IMR-90 (cell line): ENCODE results near the gene P2RX7. TPM values are rescaled to one million over a fixed set of nuclear protein-coding genes. Genes with fewer than 3 reads are reported as not detected.

Experiments
- ATAC-seq: fragments of 200-7000 bp; cut with Tn5 transposase; 2 replicates; pipeline ENCODE4 v1.9.1; 2020; ENCODE audit warnings: low read depth, mild to moderate bottlenecking, moderate library complexity
- BruUV-seq: library from RNA; stranded (reverse); fragments of 400-500 nt; replicated peaks from 2 replicates; lab custom pipeline; 2021; lab: Mats Ljungman, UMichigan
- CTCF ChIA-PET: fragments of 300-600 bp; formaldehyde crosslinking; extraction: SDS; loops from one replicate; lab custom pipeline; 2021; ENCODE audit warnings: antibody characterized with exemption; lab: Yijun Ruan, JAX
- POLR2A ChIA-PET: fragments of 300-600 bp; sonication (Branson Sonifier 250); formaldehyde crosslinking; loops from one replicate; lab custom pipeline; 2022; ENCODE audit warnings: antibody characterized with exemption; ENCODE audit not compliant: unreplicated experiment; lab: Charles Lee
- DNase-seq: peaks from one replicate; pipeline ENCODE4 v3.0.0; 2013
- H2AFZ ChIP-seq: replicated peaks from 2 replicates; pipeline ENCODE3; 2013; ENCODE audit warnings: low read length, mild to moderate bottlenecking; ENCODE audit not compliant: poor library complexity
- H2AK5ac ChIP-seq: 2 replicates; pipeline ENCODE4 v1.6.1; 2013; ENCODE audit warnings: low read depth, low read length, inconsistent platforms
- H2AK9ac ChIP-seq: replicated peaks from 2 replicates; pipeline ENCODE3; 2013; ENCODE audit warnings: mild to moderate bottlenecking, low read depth, low read length, moderate library complexity; ENCODE audit not compliant: poor library complexity
- H2BK120ac ChIP-seq: 2 replicates; pipeline ENCODE4 v1.6.1; 2013; ENCODE audit warnings: low read depth, low read length, inconsistent platforms
- H2BK15ac ChIP-seq: 3 replicates; pipeline ENCODE4 v1.6.1; 2013; ENCODE audit warnings: low read depth, low read length, inconsistent platforms
- H2BK20ac ChIP-seq: 2 replicates; pipeline ENCODE4 v1.6.1; 2013; ENCODE audit warnings: low read depth, mild to moderate bottlenecking, inconsistent platforms, low read length, moderate library complexity
- H2BK5ac ChIP-seq: 2 replicates; pipeline ENCODE4 v1.6.1; 2013; ENCODE audit warnings: mild to moderate bottlenecking, low read depth, low read length, inconsistent platforms; ENCODE audit not compliant: poor library complexity, severe bottlenecking
- H3K14ac ChIP-seq: replicated peaks from 2 replicates; pipeline ENCODE4 v1.6.1; 2013; ENCODE audit warnings: low read depth, low read length, inconsistent platforms
- H3K18ac ChIP-seq: 2 replicates; pipeline ENCODE4 v1.6.1; 2013; ENCODE audit warnings: low read depth, low read length, control low read depth
- H3K23ac ChIP-seq: 2 replicates; pipeline ENCODE4 v1.6.1; 2013; ENCODE audit warnings: low read depth, low read length, inconsistent platforms
- H3K27ac ChIP-seq: 2 replicates; pipeline ENCODE4 v1.5.1; 2013; ENCODE audit warnings: mild to moderate bottlenecking, control low read depth, low read length; ENCODE audit not compliant: insufficient read depth
- H3K27me3 ChIP-seq: 2 replicates; pipeline ENCODE4 v1.6.1; 2013; ENCODE audit warnings: low read length; ENCODE audit not compliant: control insufficient read depth, insufficient read depth
- H3K36me3 ChIP-seq: 2 replicates; pipeline ENCODE4 v1.6.1; 2013; ENCODE audit warnings: low read length, mixed read lengths; ENCODE audit not compliant: control insufficient read depth, insufficient read depth
- H3K4ac ChIP-seq: 2 replicates; pipeline ENCODE4 v1.6.1; 2013; ENCODE audit warnings: low read depth, low read length, inconsistent platforms
- H3K4me1 ChIP-seq: 2 replicates; pipeline ENCODE4 v1.6.1; 2013; ENCODE audit warnings: low read length, mixed read lengths; ENCODE audit not compliant: control insufficient read depth, insufficient read depth
- H3K4me2 ChIP-seq: 2 replicates; pipeline ENCODE4 v1.6.1; 2013; ENCODE audit warnings: low read depth, mild to moderate bottlenecking, control low read depth, low read length, moderate library complexity
- H3K4me3 ChIP-seq: 2 replicates; pipeline ENCODE4 v1.5.1; 2013; ENCODE audit warnings: low read depth, mild to moderate bottlenecking, control low read depth, low read length, moderate library complexity; ENCODE audit not compliant: insufficient read depth
- H3K56ac ChIP-seq: 2 replicates; pipeline ENCODE4 v1.6.1; 2013; ENCODE audit warnings: low read length, inconsistent platforms; ENCODE audit not compliant: insufficient read depth; ENCODE audit errors: extremely low read depth
- H3K79me1 ChIP-seq, 2 experiments: 2 replicates each; pipeline ENCODE4 v1.6.1; 2013; ENCODE audit warnings: low read length in 2 of 2, inconsistent platforms in 1 of 2, low read depth in 1 of 2
- H3K9ac ChIP-seq: 2 replicates; pipeline ENCODE4 v1.6.1; 2013; ENCODE audit warnings: low read depth, low read length, control low read depth
- H3K9me1 ChIP-seq: 2 replicates; pipeline ENCODE4 v1.6.1; 2013; ENCODE audit warnings: low read length, inconsistent platforms; ENCODE audit not compliant: insufficient read depth
- H3K9me3 ChIP-seq: 2 replicates; pipeline ENCODE4 v1.6.1; 2013; ENCODE audit warnings: low read length; ENCODE audit not compliant: control insufficient read depth, insufficient read depth
- H4K20me1 ChIP-seq: 2 replicates; pipeline ENCODE4 v1.6.1; 2013; ENCODE audit warnings: low read length, inconsistent platforms; ENCODE audit not compliant: insufficient read depth
- H4K5ac ChIP-seq: 2 replicates; pipeline ENCODE4 v1.6.1; 2013; ENCODE audit warnings: mild to moderate bottlenecking, low read depth, low read length, control low read depth
- H4K8ac ChIP-seq, 2 experiments: 2 replicates each; pipeline ENCODE4 v1.6.1; 2013; ENCODE audit warnings: low read depth in 2 of 2, low read length in 2 of 2, control low read depth in 1 of 2, inconsistent platforms in 1 of 2
- H4K91ac ChIP-seq: 2 replicates; pipeline ENCODE4 v1.6.1; 2013; ENCODE audit warnings: low read depth, low read length, inconsistent platforms; ENCODE audit not compliant: insufficient read depth
- CEBPB ChIP-seq: IDR thresholded peaks from 2 replicates; pipeline ENCODE4 v1.6.1; 2012; ENCODE audit warnings: low read depth, low read length, improper control_type of control experiment
- CTCF ChIP-seq: conservative IDR thresholded peaks from 2 replicates; pipeline ENCODE4 v1.5.1; 2012; ENCODE audit warnings: mild to moderate bottlenecking, low read depth, low read length, improper control_type of control experiment
- NFE2L2 ChIP-seq: fragments of 150-350 bp; IDR thresholded peaks from 2 replicates; pipeline ENCODE4 v1.6.1; 2016; ENCODE audit warnings: low read depth, mild to moderate bottlenecking, low read length
- RFX5 ChIP-seq: IDR thresholded peaks from 2 replicates; pipeline ENCODE4 v1.8.0; 2012; ENCODE audit warnings: low read depth, mild to moderate bottlenecking, low read length, moderate library complexity
- WGBS, 2 experiments: methylation state at CpG; one replicate each; pipeline versions ENCODE4 v1.1.5 to v1.1.7; 2013; ENCODE audit warnings: missing lambda C conversion rate in 2 of 2; ENCODE audit not compliant: insufficient read length in 1 of 2; ENCODE audit errors: extremely low coverage in 2 of 2; 5-methylcytosine and 5-hydroxymethylcytosine counted together
- dilution Hi-C: fragments of 300-500 bp; cut with HindIII; formaldehyde crosslinking; loops from one replicate; pipeline ENCODE4 v1.14.3; 2018; ENCODE audit warnings: low sequenced_read_pairs; ENCODE audit not compliant: unreplicated experiment
- in situ Hi-C: fragments of 300-500 bp; cut with MboI; formaldehyde crosslinking; loops from 3 replicates; pipeline ENCODE4 v1.14.3; 2019; ENCODE audit warnings: low sequenced_read_pairs, inconsistent platforms, mixed read lengths
- intact Hi-C: fragments of 100-400 bp; cut with micrococcal nuclease; formaldehyde crosslinking; loops from 2 replicates; pipeline ENCODE4 v1.10.0; 2022
- polyA plus RNA-seq, 3 experiments: library from polyadenylated mRNA; depleted of rRNA; stranded (reverse); fragments of >200 nt; gene quantifications; 2 replicates each; pipeline ENCODE4 v1.2.3, GENCODE V29; 2012; ENCODE audit warnings: low replicate concordance in 1 of 3
- total RNA-seq: library from RNA; depleted of rRNA; stranded (reverse); fragments of >200 nt; gene quantifications from 2 replicates; pipeline ENCODE4 v1.2.3, GENCODE V29; 2012

Gene P2RX7
- total and polyA plus RNA-seq, 2 of the 4 experiments (the other 2 are of a cell fraction), result 0.07 to 0.18 TPM

- H3K9ac ChIP-seq, result no peak overlapping the region
- no peak overlapping the region for H4K8ac ChIP-seq
- no peak overlapping the region for H2BK20ac ChIP-seq
- BruUV-seq, result no TSS peak
- no peaks in the 10 kb centered on the region; the same call in 1 of the 2 replicates for H3K27me3 ChIP-seq
- no peak overlapping the region for H3K14ac ChIP-seq
- 88% methylated on average over 2 of the region's 3 CpGs; no CpG with 5 or more reads in 1 of the 2 experiments for WGBS, 2 experiments
- H4K5ac ChIP-seq, result no peak overlapping the region; the same call in 1 of the 2 replicates
- no peak overlapping the region for H2AFZ ChIP-seq
- intact Hi-C loops (no loop called here), dilution Hi-C loops (no loop called here), in situ Hi-C loops (no loop called here)
- H4K91ac ChIP-seq, result no peak overlapping the region; the same call in 1 of the 2 replicates
- no peaks in the 10 kb centered on the region for H3K79me1 ChIP-seq
- no peak overlapping the region for H2BK15ac ChIP-seq
- ATAC-seq (peak; percentile 61), DNase-seq (peak; percentile 46)
- H2AK5ac ChIP-seq, result no peak overlapping the region
- TF ChIP-seq CTCF (no peak), CEBPB (no peak), NFE2L2 (no peak), RFX5 (no peak)
- H2BK120ac ChIP-seq, result no peak overlapping the region
- H3K23ac ChIP-seq, result no peak overlapping the region
- no peaks in the 10 kb centered on the region for H3K4me1 ChIP-seq
- H2BK5ac ChIP-seq, result no peak overlapping the region
- H3K9me1 ChIP-seq, result no peaks in the 10 kb centered on the region; the same call in 1 of the 2 replicates
- no peak overlapping the region for H3K56ac ChIP-seq
- H3K27ac ChIP-seq, result no peak overlapping the region
- peaks cover 3% of the 10 kb centered on the region for H3K9me3 ChIP-seq
- H2AK9ac ChIP-seq, result no peak overlapping the region
- POLR2A ChIA-PET, result no interaction called here
- CTCF ChIA-PET, result no interaction called here
- no peaks in the 10 kb centered on the region for H4K20me1 ChIP-seq
- H3K4ac ChIP-seq, result no peak overlapping the region
- H3K36me3 ChIP-seq, result no peaks in the 10 kb centered on the region
- no peak overlapping the region for H3K4me2 ChIP-seq
- no peak overlapping the region; the same call in 1 of the 2 replicates for H3K18ac ChIP-seq
- no peak overlapping the region for H3K4me3 ChIP-seq
Measured at GRCh38 chr12:121144416-121144914, 11.8 kb downstream of the P2RX7 start.
